K562 (cell line): ENCODE measurements around the gene GPAT3. TPM values are rescaled to one million over a fixed set of nuclear protein-coding genes. Genes with fewer than 3 reads are reported as not detected.
A peak's percentile ranks its signal among the peaks of the same experiment; 100 is the strongest.

ENCODE experiments used
- DIDO1 ChIP-seq: fragments of 450-650 bp; IDR thresholded peaks from 2 replicates; pipeline ENCODE4 v1.6.1; 2016; ENCODE audit warnings: low read depth, missing biosample characterization, missing genetic modification characterization
- FOXK2 ChIP-seq, 2 experiments: fragments of 450-650 bp; IDR thresholded peaks in 1 of 2; conservative IDR thresholded peaks in 1 of 2; 2 replicates each; pipeline ENCODE4 v1.6.1; 2016; ENCODE audit warnings: low read depth in 2 of 2, mild to moderate bottlenecking in 1 of 2
- GTF2F1 ChIP-seq: IDR thresholded peaks from 2 replicates; pipeline ENCODE4 v1.6.1; 2011; ENCODE audit warnings: low read depth, low read length, improper control_type of control experiment
- HEY1 ChIP-seq: fragments of 250-450 bp; sonication (Bioruptor Pico); IDR thresholded peaks from 2 replicates; pipeline ENCODE4 v1.5.0; 2020; ENCODE audit warnings: mild to moderate bottlenecking, moderate library complexity, borderline replicate concordance
- KLF10 ChIP-seq: fragments of 250-450 bp; sonication (Bioruptor Pico); IDR thresholded peaks from 2 replicates; pipeline ENCODE4 v1.6.1; 2021; ENCODE audit warnings: matching md5 sums
- MECOM ChIP-seq: fragments of 250-450 bp; sonication (Bioruptor Pico); IDR thresholded peaks from 2 replicates; pipeline ENCODE4 v1.8.0; 2022; ENCODE audit warnings: inconsistent platforms
- NEUROD1 ChIP-seq: fragments of 150-350 bp; IDR thresholded peaks from 2 replicates; pipeline ENCODE4 v1.6.1; 2014; ENCODE audit warnings: borderline replicate concordance, low read length, low read depth; ENCODE audit not compliant: partially characterized antibody
- NFE2 ChIP-seq: IDR thresholded peaks from 2 replicates; pipeline ENCODE4 v1.6.1; 2014; ENCODE audit warnings: antibody characterized with exemption, low read depth
- NFIC ChIP-seq: fragments of 450-650 bp; IDR thresholded peaks from 2 replicates; pipeline ENCODE4 v1.6.1; 2017; ENCODE audit warnings: mild to moderate bottlenecking, inconsistent platforms
- PATZ1 ChIP-seq: fragments of 250-450 bp; sonication (Bioruptor Pico); IDR thresholded peaks from 2 replicates; pipeline ENCODE4 v1.5.0; 2020; ENCODE audit warnings: mild to moderate bottlenecking, borderline replicate concordance
- PHF8 ChIP-seq: fragments of 200-600 bp; sonication (generic); IDR thresholded peaks from 2 replicates; pipeline ENCODE4 v1.6.1; 2012; ENCODE audit warnings: mixed run types, mild to moderate bottlenecking, inconsistent platforms, low read length, moderate library complexity, borderline replicate concordance
- PML ChIP-seq: IDR thresholded peaks from 2 replicates; pipeline ENCODE4 v1.6.1; 2012; ENCODE audit warnings: low read length, inconsistent platforms
- POLR2G ChIP-seq: fragments of 200-400 bp; formaldehyde crosslinking; IDR thresholded peaks from 2 replicates; pipeline ENCODE4 v1.6.1; 2017; ENCODE audit warnings: low read depth, mild to moderate bottlenecking, antibody characterized with exemption, low read length, moderate library complexity
- PRPF4 ChIP-seq: fragments of 200-400 bp; formaldehyde crosslinking; IDR thresholded peaks from one replicate; pipeline ENCODE4 v1.6.1; 2017; ENCODE audit warnings: low read length, low read depth, mild to moderate bottlenecking; ENCODE audit not compliant: insufficient read depth, poor library complexity, severe bottlenecking
- RAD21 ChIP-seq, 2 experiments: fragments of 250-450 bp in 1 of 2; fragments of 450-650 bp in 1 of 2; sonication (Bioruptor Pico) in 1 of 2; formaldehyde crosslinking in 1 of 2; IDR thresholded peaks in 1 of 2; conservative IDR thresholded peaks in 1 of 2; 2 replicates each; pipeline versions ENCODE4 v1.4.0 to v1.8.0; 2020 to 2022; ENCODE audit warnings: mild to moderate bottlenecking in 2 of 2, moderate library complexity in 1 of 2
- TRIM24 ChIP-seq, 2 experiments: fragments of 450-650 bp; IDR thresholded peaks; 2 replicates each; pipeline ENCODE4 v1.6.1; 2016
- XRCC4 ChIP-seq: IDR thresholded peaks from one replicate; pipeline ENCODE4 v1.6.1; 2011; ENCODE audit not compliant: insufficient read depth, insufficient read length; ENCODE audit errors: extremely low read depth
- ZC3H8 ChIP-seq: fragments of 450-650 bp; IDR thresholded peaks from 2 replicates; pipeline ENCODE4 v1.6.1; 2017
- ZNF124 ChIP-seq: sonication (generic); formaldehyde crosslinking; IDR thresholded peaks from 2 replicates; pipeline ENCODE4 v1.8.1; 2022; ENCODE audit warnings: missing genetic modification reagents
- ZNF253 ChIP-seq: fragments of 250-450 bp; sonication (Bioruptor Pico); conservative IDR thresholded peaks from 2 replicates; pipeline ENCODE4 v1.6.1; 2021; ENCODE audit warnings: mild to moderate bottlenecking
- ZNF3 ChIP-seq: fragments of 250-450 bp; sonication (Bioruptor Pico); IDR thresholded peaks from 2 replicates; pipeline ENCODE4 v1.5.0; 2021; ENCODE audit warnings: mild to moderate bottlenecking, moderate library complexity
- ZNF445 ChIP-seq: fragments of 250-450 bp; sonication (Bioruptor Pico); IDR thresholded peaks from 2 replicates; pipeline ENCODE4 v1.4.0; 2020; ENCODE audit warnings: low read depth, mild to moderate bottlenecking, moderate library complexity
- ZNF785 ChIP-seq: fragments of 250-450 bp; sonication (Bioruptor Pico); IDR thresholded peaks from 2 replicates; pipeline ENCODE4 v1.4.0; 2020; ENCODE audit warnings: mild to moderate bottlenecking
- polyA plus RNA-seq, 8 experiments: library from polyadenylated mRNA; depleted of rRNA in 4 of 8; stranded (reverse) in 5 of 8; unstranded in 3 of 8; fragments of >200 nt; fragmentation: Nextera tagmentation in 2 of 8; fragmentation: Illumina TruSeq in 1 of 8; extraction: Ambion mirVana in 2 of 8; extraction: Trizol in 1 of 8; gene quantifications; 2 replicates each; pipeline versions ENCODE4 v1.2.1 to v1.2.3, GENCODE V29; 2011 to 2014; ENCODE audit warnings: inconsistent platforms in 1 of 8, missing spikeins in 1 of 8
- total RNA-seq, 7 experiments: library from RNA; depleted of rRNA in 6 of 7; stranded (reverse); fragments of >200 nt in 6 of 7; fragmentation: Illumina TruSeq in 2 of 7; extraction: Trizol in 2 of 7; gene quantifications; 2 replicates each; pipeline versions ENCODE4 v1.2.1 to v1.2.3, GENCODE V29; 2011 to 2021; ENCODE audit warnings: low replicate concordance in 1 of 7
- TF ChIP-seq, protein P1 (sequence below): fragments of 450-650 bp; formaldehyde crosslinking; IDR thresholded peaks from 2 replicates; pipeline ENCODE4 v1.4.0; 2020; ENCODE audit warnings: mild to moderate bottlenecking, moderate library complexity
- TF ChIP-seq, protein P2 (sequence below), 2 experiments: fragments of 450-650 bp; conservative IDR thresholded peaks; 2 replicates each; pipeline ENCODE4 v1.6.1; 2017; ENCODE audit warnings: mild to moderate bottlenecking in 2 of 2, moderate library complexity in 2 of 2

The GPAT3 gene
- total and polyA plus RNA-seq, 9 of the 15 experiments (the other 6 are each of a cell fraction or from before 2014, with no cell fraction given): 4.1 to 16.1 (median 13.1) TPM

GRCh38 chr4:83629945-83630721 lies 94.2 kb downstream of the GPAT3 start (continued):
- TF ChIP-seq ZNF785 (CRISPR knock-in tag): no peak
- TF ChIP-seq PHF8: no peak
- TF ChIP-seq KLF10 (CRISPR knock-in tag): no peak
- TF ChIP-seq NFE2: peak; percentile 99
- no peak for TF ChIP-seq ZNF445
- no peak for TF ChIP-seq POLR2G
- TF ChIP-seq MECOM (CRISPR knock-in tag): 0 out of 2 replicates have a peak, but pooled peaks have one; percentile 72
- TF ChIP-seq GTF2F1: no peak
- TF ChIP-seq, protein P1, sequence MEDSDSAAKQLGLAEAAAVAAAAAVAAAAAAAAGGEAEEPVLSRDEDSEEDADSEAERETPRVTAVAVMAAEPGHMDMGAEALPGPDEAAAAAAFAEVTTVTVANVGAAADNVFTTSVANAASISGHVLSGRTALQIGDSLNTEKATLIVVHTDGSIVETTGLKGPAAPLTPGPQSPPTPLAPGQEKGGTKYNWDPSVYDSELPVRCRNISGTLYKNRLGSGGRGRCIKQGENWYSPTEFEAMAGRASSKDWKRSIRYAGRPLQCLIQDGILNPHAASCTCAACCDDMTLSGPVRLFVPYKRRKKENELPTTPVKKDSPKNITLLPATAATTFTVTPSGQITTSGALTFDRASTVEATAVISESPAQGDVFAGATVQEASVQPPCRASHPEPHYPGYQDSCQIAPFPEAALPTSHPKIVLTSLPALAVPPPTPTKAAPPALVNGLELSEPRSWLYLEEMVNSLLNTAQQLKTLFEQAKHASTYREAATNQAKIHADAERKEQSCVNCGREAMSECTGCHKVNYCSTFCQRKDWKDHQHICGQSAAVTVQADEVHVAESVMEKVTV (CRISPR knock-in tag): no peak
- TF ChIP-seq NFIC: peak; percentile 97
- TF ChIP-seq ZC3H8: no peak
- no peak for TF ChIP-seq ZNF3 (CRISPR knock-in tag)
- TF ChIP-seq ZNF124: no peak
- no peak for TF ChIP-seq RAD21 (CRISPR knock-in tag; conservative IDR thresholded peaks at IDR 0.05 in 1 of 2, IDR thresholded peaks at IDR 0.05 in 1 of 2)
- peak; percentile 59; the same call in 1 of the 2 replicates for TF ChIP-seq DIDO1 (tag)
- TF ChIP-seq, protein P2, sequence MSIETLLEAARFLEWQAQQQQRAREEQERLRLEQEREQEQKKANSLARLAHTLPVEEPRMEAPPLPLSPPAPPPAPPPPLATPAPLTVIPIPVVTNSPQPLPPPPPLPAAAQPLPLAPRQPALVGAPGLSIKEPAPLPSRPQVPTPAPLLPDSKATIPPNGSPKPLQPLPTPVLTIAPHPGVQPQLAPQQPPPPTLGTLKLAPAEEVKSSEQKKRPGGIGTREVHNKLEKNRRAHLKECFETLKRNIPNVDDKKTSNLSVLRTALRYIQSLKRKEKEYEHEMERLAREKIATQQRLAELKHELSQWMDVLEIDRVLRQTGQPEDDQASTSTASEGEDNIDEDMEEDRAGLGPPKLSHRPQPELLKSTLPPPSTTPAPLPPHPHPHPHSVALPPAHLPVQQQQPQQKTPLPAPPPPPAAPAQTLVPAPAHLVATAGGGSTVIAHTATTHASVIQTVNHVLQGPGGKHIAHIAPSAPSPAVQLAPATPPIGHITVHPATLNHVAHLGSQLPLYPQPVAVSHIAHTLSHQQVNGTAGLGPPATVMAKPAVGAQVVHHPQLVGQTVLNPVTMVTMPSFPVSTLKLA (conservative IDR thresholded peaks at IDR 0.05): peak in 1 of 2 experiments; percentile 70; a peak in 3 of 4 replicates
- TF ChIP-seq FOXK2 (conservative IDR thresholded peaks at IDR 0.05 in 1 of 2, IDR thresholded peaks at IDR 0.05 in 1 of 2; ENCODE audit: low read depth in 2 of 2): no peak
- peak; percentile 94 for TF ChIP-seq NEUROD1
- no peak for TF ChIP-seq PRPF4
- TF ChIP-seq ZNF253 (CRISPR knock-in tag): no peak
- TF ChIP-seq HEY1 (CRISPR knock-in tag): no peak
- TF ChIP-seq PATZ1: no peak
- peak; percentile 100 for TF ChIP-seq TRIM24 (IDR thresholded peaks at IDR 0.05)
- TF ChIP-seq PML: peak; percentile 97
- no peak for TF ChIP-seq XRCC4
